ENCODE results near the gene APOE. TPM values are rescaled to one million over a fixed set of nuclear protein-coding genes. Genes with fewer than 3 reads are reported as not detected.

Gene APOE
- total and polyA plus RNA-seq, 2 of the 13 experiments (the other 11 are each of a cell fraction or from before 2014, with no cell fraction given) = 1,328 to 1,470 TPM

- TF ChIP-seq ATF5 (CRISPR knock-in tag; IDR thresholded peaks at IDR 0.05; ENCODE audit: low read depth) (no peak), POLR2A (IDR thresholded peaks at IDR 0.05; ENCODE audit: insufficient read depth in 1 of 2, low read depth in 2 of 2, low read length in 2 of 2) (0 out of 4 replicates have a peak, but pooled peaks of 1 of the 2 experiments have one; percentile 29), CEBPB (IDR thresholded peaks at IDR 0.05; ENCODE audit: borderline replicate concordance, low read depth, low read length) (peak; percentile 61; the same call in 1 of the 2 replicates), MAF1 (CRISPR knock-in tag; IDR thresholded peaks at IDR 0.05; ENCODE audit: borderline replicate concordance) (no peak), ZFP82 (CRISPR knock-in tag; IDR thresholded peaks at IDR 0.05; ENCODE audit: borderline replicate concordance) (no peak), POLR2AphosphoS2 (IDR thresholded peaks at IDR 0.05; ENCODE audit: low read depth, low read length) (no peak), FLYWCH1 (CRISPR knock-in tag; IDR thresholded peaks at IDR 0.05) (no peak), MAX (IDR thresholded peaks at IDR 0.05) (0 out of 2 replicates have a peak, but pooled peaks have one; percentile 21), ZNF616 (CRISPR knock-in tag; IDR thresholded peaks at IDR 0.05; ENCODE audit: low read depth) (peak; percentile 61; the same call in 1 of the 2 replicates), AGO1 (IDR thresholded peaks at IDR 0.05; ENCODE audit: low read depth, low read length, poor library complexity, severe bottlenecking) (no peak), ZFY (CRISPR knock-in tag; IDR thresholded peaks at IDR 0.05) (peak; percentile 32; the same call in 1 of the 2 replicates), ELF1 (CRISPR knock-in tag; IDR thresholded peaks at IDR 0.05) (peak; percentile 75), ZNF333 (CRISPR knock-in tag; IDR thresholded peaks at IDR 0.05; ENCODE audit: borderline replicate concordance) (no peak), ZNF567 (CRISPR knock-in tag; IDR thresholded peaks at IDR 0.05; ENCODE audit: borderline replicate concordance) (no peak), KIAA2018 (CRISPR knock-in tag; IDR thresholded peaks at IDR 0.05; ENCODE audit: borderline replicate concordance) (no peak), HOXA3 (CRISPR knock-in tag; IDR thresholded peaks at IDR 0.05) (peak; percentile 14; the same call in 1 of the 2 replicates), ARNT (IDR thresholded peaks at IDR 0.05) (no peak), USF2 (IDR thresholded peaks at IDR 0.05; ENCODE audit: low read depth, low read length) (no peak), USF2 (CRISPR knock-in tag; IDR thresholded peaks at IDR 0.05; ENCODE audit: borderline replicate concordance) (no peak), HNRNPH1 (optimal IDR thresholded peaks at IDR 0.05; ENCODE audit: low read depth, low read length) (no peak)
Measured at GRCh38 chr19:44947041-44947581, 41.5 kb downstream of the APOE start (continued).

Measured in HepG2 (cell line).